Measurements from ENCODE around the gene SDC4.

The SDC4 gene

DNA sequence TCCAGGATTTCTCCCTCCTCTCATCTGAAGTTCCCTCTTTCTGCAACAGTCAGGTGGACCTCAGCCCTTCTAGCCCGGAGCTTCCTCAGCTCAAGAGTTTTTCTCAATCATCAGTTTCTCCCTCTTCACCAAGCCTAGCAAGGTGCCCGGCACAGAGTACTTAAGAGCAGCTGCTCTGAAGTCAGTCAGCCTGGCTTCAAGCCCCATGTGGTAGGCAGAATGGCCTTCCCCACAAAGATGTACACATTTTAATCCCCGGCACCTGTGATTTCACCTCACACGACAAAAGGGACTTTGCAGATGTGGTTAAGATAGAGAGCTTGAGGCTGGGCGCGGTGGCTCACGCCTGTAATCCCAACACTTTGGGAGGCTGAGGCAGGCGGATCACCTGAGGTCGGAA, 56.7 kb downstream of the SDC4 start:
- Histone ChIP-seq H2BK120ac (ENCODE audit: insufficient read depth, low read length, poor library complexity) (no peak overlapping the region), H3K36me3 (ENCODE audit: control insufficient read depth in 1 of 2, insufficient read depth in 2 of 2, low read length in 2 of 2) (no peaks in the 10 kb centered on the region), H3K79me1 (ENCODE audit: low read length) (peaks cover 5% of the 10 kb centered on the region), H3K9me3 (ENCODE audit: insufficient read depth, low read depth, low read length) (no peaks in the 10 kb centered on the region), H3K79me2 (ENCODE audit: control insufficient read depth, insufficient read depth, low read length, poor library complexity) (no peaks in the 10 kb centered on the region), H3K4ac (ENCODE audit: low read depth, low read length) (no peak overlapping the region), H2AFZ (ENCODE audit: insufficient read depth, low read length, poor library complexity) (no peak overlapping the region), H3K9ac (ENCODE audit: low read length) (no peak overlapping the region), H3K23ac (ENCODE audit: low read length) (no peak overlapping the region), H2BK12ac (ENCODE audit: low read length) (no peak overlapping the region), H4K8ac (ENCODE audit: low read depth, low read length) (no peak overlapping the region), H3K4me3 (ENCODE audit: low read depth, low read length) (no peak overlapping the region), H4K91ac (ENCODE audit: low read depth, low read length) (no peak overlapping the region), H3K4me1 (ENCODE audit: control insufficient read depth in 1 of 2, insufficient read depth in 2 of 2, low read length in 2 of 2) (peaks cover 3 to 8% of the 10 kb centered on the region in 2 experiments), H3K27me3 (ENCODE audit: insufficient read depth, low read length) (peaks cover 6% of the 10 kb centered on the region), H3K14ac (ENCODE audit: low read length) (no peak overlapping the region), H3K27ac (ENCODE audit: low read depth, low read length) (no peak overlapping the region), H3K18ac (ENCODE audit: low read length) (no peak overlapping the region), H2AK5ac (ENCODE audit: low read length) (no peak overlapping the region), H4K12ac (ENCODE audit: low read depth, low read length) (no peak overlapping the region), H3K4me2 (ENCODE audit: low read length) (no peak overlapping the region), H2BK5ac (ENCODE audit: low read depth, low read length, poor library complexity) (no peak overlapping the region)
- WGBS (ENCODE audit: extremely low coverage, insufficient coverage, insufficient read length) = no CpG with 5 or more reads among the region's 9 CpGs
- no peak for DNase-seq

DNA sequence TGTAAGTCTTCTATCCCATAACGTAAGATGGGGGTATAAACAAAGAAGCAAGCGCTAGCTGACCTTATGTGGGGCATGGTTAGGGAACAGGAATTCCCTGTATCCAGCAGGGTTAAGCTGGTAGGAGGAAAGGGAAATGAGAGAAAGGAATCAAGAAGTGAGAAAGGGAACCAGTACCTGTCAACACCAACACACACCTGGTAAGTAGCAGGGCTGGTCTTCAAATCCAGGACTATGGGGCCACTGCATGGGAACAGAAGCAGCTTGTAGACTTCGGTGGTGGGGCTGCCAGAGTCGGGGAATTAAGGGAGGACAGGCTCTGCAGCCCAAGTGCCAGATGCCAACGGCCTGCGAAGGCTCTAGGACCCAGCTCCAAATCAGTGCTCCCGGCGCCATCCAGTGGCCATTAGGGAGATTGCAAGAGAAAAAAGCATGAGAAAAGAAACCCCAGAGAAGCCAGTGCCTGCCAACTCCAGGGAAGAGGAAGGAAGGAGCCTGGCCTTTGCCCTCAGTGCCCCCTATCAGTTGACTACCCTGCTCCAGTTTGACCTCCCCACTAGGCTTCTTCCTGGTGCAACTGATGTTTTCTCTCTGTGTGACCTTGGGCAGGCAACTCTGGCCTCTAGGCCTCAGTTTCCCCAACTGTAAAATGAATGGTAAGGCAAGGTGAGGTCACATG, 57.4 kb downstream of the SDC4 start:
- WGBS (ENCODE audit: extremely low coverage, insufficient coverage, insufficient read length) = no CpG with 5 or more reads among the region's 8 CpGs
- Histone ChIP-seq H3K23ac (ENCODE audit: low read length) (no peak overlapping the region), H3K4me1 (ENCODE audit: control insufficient read depth in 1 of 2, insufficient read depth in 2 of 2, low read length in 2 of 2) (peaks cover 3 to 8% of the 10 kb centered on the region in 2 experiments), H3K27ac (ENCODE audit: low read depth, low read length) (no peak overlapping the region), H3K18ac (ENCODE audit: low read length) (no peak overlapping the region), H2BK120ac (ENCODE audit: insufficient read depth, low read length, poor library complexity) (no peak overlapping the region), H3K14ac (ENCODE audit: low read length) (no peak overlapping the region), H3K4me3 (ENCODE audit: low read depth, low read length) (no peak overlapping the region), H3K4me2 (ENCODE audit: low read length) (no peak overlapping the region), H3K36me3 (ENCODE audit: control insufficient read depth in 1 of 2, insufficient read depth in 2 of 2, low read length in 2 of 2) (no peaks in the 10 kb centered on the region), H3K4ac (ENCODE audit: low read depth, low read length) (no peak overlapping the region), H2BK5ac (ENCODE audit: low read depth, low read length, poor library complexity) (no peak overlapping the region), H3K9me3 (ENCODE audit: insufficient read depth, low read depth, low read length) (no peaks in the 10 kb centered on the region), H3K9ac (ENCODE audit: low read length) (no peak overlapping the region), H4K91ac (ENCODE audit: low read depth, low read length) (no peak overlapping the region), H4K12ac (ENCODE audit: low read depth, low read length) (no peak overlapping the region), H2AK5ac (ENCODE audit: low read length) (no peak overlapping the region), H3K79me2 (ENCODE audit: control insufficient read depth, insufficient read depth, low read length, poor library complexity) (no peaks in the 10 kb centered on the region), H4K8ac (ENCODE audit: low read depth, low read length) (no peak overlapping the region), H3K79me1 (ENCODE audit: low read length) (peaks cover 5% of the 10 kb centered on the region), H2AFZ (ENCODE audit: insufficient read depth, low read length, poor library complexity) (no peak overlapping the region), H3K27me3 (ENCODE audit: insufficient read depth, low read length) (peaks cover 6% of the 10 kb centered on the region), H2BK12ac (ENCODE audit: low read length) (no peak overlapping the region)
- peak; percentile 63 to 89 for DNase-seq

GRCh38 chr20:45289942-45290676, 58.1 kb downstream of the SDC4 start:
- H4K91ac ChIP-seq (ENCODE audit: low read depth, low read length) = no peak overlapping the region
- H3K27ac ChIP-seq (ENCODE audit: low read depth, low read length) = no peak overlapping the region
- no peak overlapping the region for H3K4me2 ChIP-seq (ENCODE audit: low read length)
- H2BK12ac ChIP-seq (ENCODE audit: low read length) = no peak overlapping the region
- H3K4me1 ChIP-seq (ENCODE audit: control insufficient read depth in 1 of 2, insufficient read depth in 2 of 2, low read length in 2 of 2) = peaks cover 3 to 8% of the 10 kb centered on the region in 2 experiments
- H2AFZ ChIP-seq (ENCODE audit: insufficient read depth, low read length, poor library complexity) = no peak overlapping the region
- no peak overlapping the region for H3K4me3 ChIP-seq (ENCODE audit: low read depth, low read length)
- H3K23ac ChIP-seq (ENCODE audit: low read length) = no peak overlapping the region
- no peaks in the 10 kb centered on the region for H3K79me2 ChIP-seq (ENCODE audit: control insufficient read depth, insufficient read depth, low read length, poor library complexity)
- no peak overlapping the region for H2AK5ac ChIP-seq (ENCODE audit: low read length)
- H3K14ac ChIP-seq (ENCODE audit: low read length) = no peak overlapping the region
- no peak for DNase-seq
- H3K79me1 ChIP-seq (ENCODE audit: low read length) = peaks cover 5% of the 10 kb centered on the region
- no CpG with 5 or more reads among the region's 13 CpGs for WGBS (ENCODE audit: extremely low coverage, insufficient coverage, insufficient read length)
- no peaks in the 10 kb centered on the region for H3K36me3 ChIP-seq (ENCODE audit: control insufficient read depth in 1 of 2, insufficient read depth in 2 of 2, low read length in 2 of 2)
- no peak overlapping the region for H2BK5ac ChIP-seq (ENCODE audit: low read depth, low read length, poor library complexity)
- no peak overlapping the region for H4K12ac ChIP-seq (ENCODE audit: low read depth, low read length)
- H4K8ac ChIP-seq (ENCODE audit: low read depth, low read length) = no peak overlapping the region
- H3K9me3 ChIP-seq (ENCODE audit: insufficient read depth, low read depth, low read length) = no peaks in the 10 kb centered on the region
- no peak overlapping the region for H3K18ac ChIP-seq (ENCODE audit: low read length)
- H3K9ac ChIP-seq (ENCODE audit: low read length) = no peak overlapping the region
- no peak overlapping the region for H2BK120ac ChIP-seq (ENCODE audit: insufficient read depth, low read length, poor library complexity)
- no peak overlapping the region for H3K4ac ChIP-seq (ENCODE audit: low read depth, low read length)
- peaks cover 6% of the 10 kb centered on the region for H3K27me3 ChIP-seq (ENCODE audit: insufficient read depth, low read length)

DNA sequence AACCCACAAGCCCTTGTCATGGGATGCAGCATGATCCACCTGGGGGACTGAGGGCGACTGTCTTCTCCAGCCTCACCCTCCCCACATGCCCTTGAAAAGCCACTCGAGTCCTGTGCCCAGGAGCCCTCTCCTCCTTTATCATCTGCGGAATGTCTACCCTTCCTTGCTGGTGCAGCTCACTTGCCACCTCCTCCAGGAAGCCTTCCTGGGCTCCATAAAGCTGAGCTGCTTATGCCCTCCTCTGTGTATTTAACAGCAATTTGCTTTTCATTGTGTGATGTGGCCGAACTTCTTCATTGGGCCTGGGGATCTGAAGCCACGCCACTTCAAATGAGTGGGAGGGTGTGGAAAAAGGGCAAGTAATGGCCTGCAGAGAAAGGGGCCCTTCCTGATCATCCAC, 59.4 kb downstream of the SDC4 start:
- Histone ChIP-seq H3K4me1 (ENCODE audit: control insufficient read depth in 1 of 2, insufficient read depth in 2 of 2, low read length in 2 of 2) (peaks cover 3 to 8% of the 10 kb centered on the region in 2 experiments), H3K4me2 (ENCODE audit: low read length) (no peak overlapping the region), H3K4ac (ENCODE audit: low read depth, low read length) (no peak overlapping the region), H3K9ac (ENCODE audit: low read length) (no peak overlapping the region), H3K4me3 (ENCODE audit: low read depth, low read length) (no peak overlapping the region), H3K79me2 (ENCODE audit: control insufficient read depth, insufficient read depth, low read length, poor library complexity) (no peaks in the 10 kb centered on the region), H4K8ac (ENCODE audit: low read depth, low read length) (no peak overlapping the region), H4K91ac (ENCODE audit: low read depth, low read length) (no peak overlapping the region), H3K36me3 (ENCODE audit: control insufficient read depth in 1 of 2, insufficient read depth in 2 of 2, low read length in 2 of 2) (no peaks in the 10 kb centered on the region), H4K12ac (ENCODE audit: low read depth, low read length) (no peak overlapping the region), H3K27me3 (ENCODE audit: insufficient read depth, low read length) (peaks cover 6% of the 10 kb centered on the region), H3K18ac (ENCODE audit: low read length) (no peak overlapping the region), H2AFZ (ENCODE audit: insufficient read depth, low read length, poor library complexity) (no peak overlapping the region), H3K14ac (ENCODE audit: low read length) (no peak overlapping the region), H3K23ac (ENCODE audit: low read length) (no peak overlapping the region), H3K79me1 (ENCODE audit: low read length) (peaks cover 5% of the 10 kb centered on the region), H2BK120ac (ENCODE audit: insufficient read depth, low read length, poor library complexity) (no peak overlapping the region), H3K9me3 (ENCODE audit: insufficient read depth, low read depth, low read length) (no peaks in the 10 kb centered on the region), H2AK5ac (ENCODE audit: low read length) (no peak overlapping the region), H2BK12ac (ENCODE audit: low read length) (no peak overlapping the region), H3K27ac (ENCODE audit: low read depth, low read length) (no peak overlapping the region), H2BK5ac (ENCODE audit: low read depth, low read length, poor library complexity) (no peak overlapping the region)
- DNase-seq = no peak
- no CpG with 5 or more reads among the region's 5 CpGs for WGBS (ENCODE audit: extremely low coverage, insufficient coverage, insufficient read length)
